A549 (cell line): Measurements from ENCODE around the gene IZUMO4. TPM values are rescaled to one million over a fixed set of nuclear protein-coding genes. Genes with fewer than 3 reads are reported as not detected.

Source experiments
- ATAC-seq, 2 experiments: fragments of 200-7000 bp in 1 of 2; fragments of >200 bp in 1 of 2; cut with Nextera tagmentation in 1 of 2; cut with Tn5 transposase in 1 of 2; 3 replicates each; pipeline versions ENCODE4 v1.8.0 to v1.9.1; 2018 to 2020; ENCODE audit warnings: mild to moderate bottlenecking in 1 of 2, moderate library complexity in 1 of 2
- CTCF ChIA-PET: fragments of 300-600 bp; sonication (Branson Sonifier 250); formaldehyde crosslinking; extraction: SDS; loops from one replicate; lab custom pipeline; 2021; ENCODE audit warnings: antibody characterized with exemption, inconsistent platforms; lab: Yijun Ruan, JAX
- POLR2A ChIA-PET: fragments of 350-600 bp; formaldehyde crosslinking; extraction: SDS; loops from one replicate; lab custom pipeline; 2021; ENCODE audit warnings: antibody characterized with exemption, inconsistent platforms; lab: Yijun Ruan, JAX
- DNase-seq, 2 experiments: peaks; one replicate each; pipeline versions ENCODE4 v3.0.0 to v3.0.0-alpha.2; 2011 to 2016; ENCODE audit warnings: low read depth in 1 of 2, low spot score in 1 of 2
- FAIRE-seq: peaks from 2 replicates; lab custom pipeline; 2011; peaks lifted over from hg19 to GRCh38; lab: Jason Lieb, UNC
- H3K27ac ChIP-seq, 2 experiments: fragments of >200 bp; sonication (Bioruptor Twin); formaldehyde crosslinking; 3 replicates each; pipeline ENCODE4 v1.5.1; 2016 to 2017
- H3K4me1 ChIP-seq: fragments of >200 bp; sonication (Bioruptor Twin); formaldehyde crosslinking; 3 replicates; pipeline ENCODE4 v1.6.1; 2016
- H3K4me2 ChIP-seq: fragments of >200 bp; sonication (Bioruptor Twin); formaldehyde crosslinking; 3 replicates; pipeline ENCODE4 v1.6.1; 2016
- H3K4me3 ChIP-seq: fragments of >200 bp; sonication (Bioruptor Twin); formaldehyde crosslinking; 3 replicates; pipeline ENCODE4 v1.5.1; 2016
- H3K9me3 ChIP-seq: fragments of >200 bp; sonication (Bioruptor Twin); formaldehyde crosslinking; 3 replicates; pipeline ENCODE4 v1.6.1; 2016
- ATOH8 ChIP-seq: fragments of 250-450 bp; sonication (Bioruptor Pico); IDR thresholded peaks from 2 replicates; pipeline ENCODE4 v1.5.0; 2020; ENCODE audit warnings: low read depth, mild to moderate bottlenecking, moderate library complexity
- BHLHE40 ChIP-seq: IDR thresholded peaks from 2 replicates; pipeline ENCODE4 v1.6.1; 2012; ENCODE audit warnings: low read depth, low read length, inconsistent platforms
- CBX8 ChIP-seq: fragments of 200-600 bp; sonication (generic); IDR thresholded peaks from 2 replicates; pipeline ENCODE4 v1.6.1; 2016
- CEBPB ChIP-seq, 2 experiments: fragments of >200 bp in 1 of 2; sonication (Bioruptor Twin) in 1 of 2; formaldehyde crosslinking in 1 of 2; IDR thresholded peaks; 2 replicates each; pipeline ENCODE4 v1.6.1; 2012 to 2016
- CTCF ChIP-seq: fragments of >200 bp; sonication (Bioruptor Twin); formaldehyde crosslinking; IDR thresholded peaks from 3 replicates; pipeline ENCODE4 v1.5.1; 2016
- E2F6 ChIP-seq: IDR thresholded peaks from 2 replicates; pipeline ENCODE4 v1.6.1; 2012; ENCODE audit warnings: low read depth, borderline replicate concordance
- HDAC2 ChIP-seq: fragments of 200-600 bp; sonication (generic); IDR thresholded peaks from 2 replicates; pipeline ENCODE4 v1.6.1; 2016
- HEYL ChIP-seq: fragments of 250-450 bp; sonication (Bioruptor Pico); IDR thresholded peaks from 2 replicates; pipeline ENCODE4 v1.8.0; 2021; ENCODE audit warnings: mild to moderate bottlenecking, moderate library complexity
- JUN ChIP-seq, 2 experiments: fragments of >200 bp; sonication (Bioruptor Twin); formaldehyde crosslinking; IDR thresholded peaks; 2 replicates in 1 of 2; 3 replicates in 1 of 2; pipeline ENCODE4 v1.6.1; 2016 to 2017
- KDM1A ChIP-seq: fragments of 200-600 bp; sonication (generic); IDR thresholded peaks from 2 replicates; pipeline ENCODE4 v1.6.1; 2016; ENCODE audit warnings: low read depth, mild to moderate bottlenecking
- MAFK ChIP-seq: fragments of 450-650 bp; IDR thresholded peaks from 2 replicates; pipeline ENCODE4 v1.6.1; 2014; ENCODE audit not compliant: partially characterized antibody
- MAX ChIP-seq: IDR thresholded peaks from 2 replicates; pipeline ENCODE4 v1.6.1; 2012
- NR3C1 ChIP-seq: fragments of >200 bp; sonication (Bioruptor Twin); formaldehyde crosslinking; IDR thresholded peaks from 3 replicates; pipeline ENCODE4 v1.6.1; 2017
- POLR2A ChIP-seq: IDR thresholded peaks from 2 replicates; pipeline ENCODE4 v1.6.1; 2012; ENCODE audit warnings: mild to moderate bottlenecking, low read length
- REST ChIP-seq: fragments of 200-600 bp; sonication (generic); IDR thresholded peaks from 2 replicates; pipeline ENCODE4 v1.6.1; 2016; ENCODE audit warnings: antibody characterized with exemption, mild to moderate bottlenecking, moderate library complexity
- RFX5 ChIP-seq: fragments of 450-650 bp; IDR thresholded peaks from 2 replicates; pipeline ENCODE4 v1.7.1; 2014; ENCODE audit warnings: antibody characterized with exemption, mild to moderate bottlenecking, moderate library complexity
- USF2 ChIP-seq: fragments of 450-650 bp; IDR thresholded peaks from 2 replicates; pipeline ENCODE4 v1.6.1; 2014; ENCODE audit warnings: antibody characterized with exemption
- ZC3H11A ChIP-seq: fragments of 450-650 bp; IDR thresholded peaks from 2 replicates; pipeline ENCODE4 v1.6.1; 2014; ENCODE audit warnings: antibody characterized with exemption, mild to moderate bottlenecking
- ZNF302 ChIP-seq: fragments of 250-450 bp; sonication (Bioruptor Pico); IDR thresholded peaks from 2 replicates; pipeline ENCODE4 v1.9.0; 2021; ENCODE audit warnings: inconsistent platforms, mild to moderate bottlenecking, moderate library complexity
- WGBS: methylation state at CpG from one replicate; pipeline ENCODE4 v1.1.6; 2017; ENCODE audit errors: missing lambda C conversion rate; 5-methylcytosine and 5-hydroxymethylcytosine counted together
- polyA plus RNA-seq, 4 experiments: library from polyadenylated mRNA; depleted of rRNA in 3 of 4; stranded (reverse); fragments of >200 nt; fragmentation: RNase III in 1 of 4; extraction: RNeasy Plus Mini Kit Qiagen cat#74134 plus additional on column Dnase treatment in 1 of 4; gene quantifications; 2 replicates in 3 of 4; 3 replicates in 1 of 4; pipeline ENCODE4 v1.2.3, GENCODE V29; 2011 to 2017

Gene IZUMO4
- polyA plus RNA-seq, 2 of the 4 experiments (the other 2 are of a cell fraction), result 0.36 to 1.0 TPM

GRCh38 chr19:2055931-2056836, 40.5 kb upstream of the IZUMO4 start:
- WGBS, result 0% methylated on average over 5 of the region's 22 CpGs
- peak in 1 of 2 experiments; percentile 80 for DNase-seq
- Histone ChIP-seq H3K4me3 (peak overlapping the region; percentile 48), H3K4me1 (peaks cover 66% of the 10 kb centered on the region), H3K27ac (peak overlapping the region; percentile 99 to 100), H3K9me3 (no peaks in the 10 kb centered on the region), H3K4me2 (peak overlapping the region; percentile 100)
- peak; percentile 33 to 42 for ATAC-seq
- peak in 1 of 2 experiments; percentile 71; a peak in 3 of 5 replicates for TF ChIP-seq JUN (IDR thresholded peaks at IDR 0.05)
- 0 out of 2 replicates have a peak, but pooled peaks have one; percentile 26 for TF ChIP-seq MAX
- peak; percentile 27; the same call in 1 of the 2 replicates for TF ChIP-seq POLR2A
- TF ChIP-seq CEBPB (IDR thresholded peaks at IDR 0.05), result no peak
- TF ChIP-seq CTCF, result peak; percentile 13; the same call in 2 of the 3 replicates
- ChIA-PET POLR2A (interaction anchor here (1.1 kb wide), 1 partner anchor 14 kb away, joined by 6 read pairs; no protein-coding TSS in a partner anchor), CTCF (interaction anchor here (0.6 to 3.8 kb wide), 6 partner anchors 9 to 199 kb away, joined by 3 to 24 read pairs (median 3); no protein-coding TSS in a partner anchor)
- no peak for FAIRE-seq

GRCh38 chr19:2056837-2057192, 39.9 kb upstream of the IZUMO4 start:
- no peak for TF ChIP-seq RFX5
- no peak for TF ChIP-seq ZC3H11A
- no peak for TF ChIP-seq CBX8
- TF ChIP-seq BHLHE40, result no peak
- no peak for TF ChIP-seq HDAC2
- TF ChIP-seq CEBPB (IDR thresholded peaks at IDR 0.05), result no peak
- TF ChIP-seq ATOH8 (CRISPR knock-in tag), result no peak
- TF ChIP-seq HEYL (CRISPR knock-in tag), result no peak
- no peak for TF ChIP-seq USF2
- TF ChIP-seq MAFK, result no peak
- TF ChIP-seq E2F6, result no peak
- TF ChIP-seq KDM1A, result no peak
- TF ChIP-seq NR3C1, result no peak
- TF ChIP-seq REST, result no peak
- no peak for TF ChIP-seq ZNF302
- H3K4me1 ChIP-seq, result peaks cover 62% of the 10 kb centered on the region
- FAIRE-seq, result no peak
- H3K27ac ChIP-seq, result peak overlapping the region; percentile 99 to 100
- ChIA-PET CTCF (interaction anchor here (0.6 to 3.8 kb wide), 5 partner anchors 10 to 200 kb away, joined by 3 to 24 read pairs (median 3); no protein-coding TSS in a partner anchor), POLR2A (no interaction called here)
- WGBS, result 61% methylated on average over 4 of the region's 5 CpGs
- H3K9me3 ChIP-seq, result no peaks in the 10 kb centered on the region
- DNase-seq, result no peak
- H3K4me3 ChIP-seq, result no peak overlapping the region
- H3K4me2 ChIP-seq, result peak overlapping the region; percentile 100
- no peak for ATAC-seq
